ENCODE results near the gene GORAB.

GORAB gene

DNA sequence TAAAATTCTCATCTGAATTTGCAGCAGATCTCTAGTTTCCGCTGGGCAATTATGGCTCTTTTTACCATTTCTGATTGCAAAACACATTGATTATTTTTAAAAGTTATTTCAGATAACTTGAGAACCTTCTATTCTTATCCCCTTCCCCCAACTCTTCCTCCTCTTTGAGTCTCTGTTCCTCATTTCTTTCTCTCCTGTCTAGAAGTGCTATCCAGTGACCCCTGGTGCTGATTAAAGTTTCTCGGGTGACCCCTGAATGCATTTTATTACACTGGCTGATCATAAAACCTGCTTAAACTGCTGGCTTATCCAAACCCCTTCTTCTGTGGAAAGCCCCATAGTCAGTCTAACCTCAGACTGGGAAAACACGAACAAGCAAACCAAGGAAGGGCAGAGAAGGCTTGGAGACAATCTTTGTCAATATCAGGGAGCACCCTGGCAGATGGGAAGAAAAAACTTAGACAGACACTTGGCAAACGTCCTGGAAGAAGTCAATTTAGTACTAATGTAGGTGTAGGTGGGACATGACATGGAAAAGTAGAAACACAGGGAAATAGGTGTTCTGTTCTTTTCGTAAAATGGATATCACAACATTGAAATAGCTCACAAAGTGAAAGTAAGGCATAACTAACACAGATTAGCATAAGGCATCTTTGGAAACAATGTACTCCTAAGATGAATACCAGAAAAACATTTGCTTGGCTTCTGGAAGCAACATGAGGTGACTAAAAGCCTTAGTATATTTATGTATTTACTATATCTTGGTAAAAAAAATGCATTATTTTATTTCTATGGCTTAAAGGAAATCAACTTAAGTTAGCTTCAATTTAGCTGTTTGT, 61.4 kb downstream of the GORAB start:
- DNase-seq, result no peak

- DNase-seq, result no peak
Measured at GRCh38 chr1:170594066-170594626, 62.2 kb downstream of the GORAB start.

DNA sequence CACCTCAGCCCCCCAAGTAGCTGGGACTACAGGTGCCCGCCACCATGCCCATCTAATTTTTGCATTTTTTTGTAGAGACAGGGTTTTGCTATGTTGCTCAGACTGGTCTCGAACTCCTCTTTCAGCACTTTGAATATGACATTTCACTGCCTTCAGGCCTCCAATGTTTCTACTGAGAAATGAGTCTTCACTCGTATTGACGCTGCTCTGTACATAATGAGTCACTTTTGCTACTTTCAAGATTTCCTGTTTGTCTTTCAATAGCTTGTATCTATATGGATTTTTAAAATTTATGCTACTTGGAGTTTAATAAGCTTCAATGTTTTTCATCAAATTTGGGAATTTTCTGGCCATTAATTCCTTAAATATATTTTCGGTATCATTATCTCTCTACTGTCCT, 64.7 kb downstream of the GORAB start:
- no peak for DNase-seq

GRCh38 chr1:170598618-170599017, 66.7 kb downstream of the GORAB start:
- DNase-seq, result no peak

DNA sequence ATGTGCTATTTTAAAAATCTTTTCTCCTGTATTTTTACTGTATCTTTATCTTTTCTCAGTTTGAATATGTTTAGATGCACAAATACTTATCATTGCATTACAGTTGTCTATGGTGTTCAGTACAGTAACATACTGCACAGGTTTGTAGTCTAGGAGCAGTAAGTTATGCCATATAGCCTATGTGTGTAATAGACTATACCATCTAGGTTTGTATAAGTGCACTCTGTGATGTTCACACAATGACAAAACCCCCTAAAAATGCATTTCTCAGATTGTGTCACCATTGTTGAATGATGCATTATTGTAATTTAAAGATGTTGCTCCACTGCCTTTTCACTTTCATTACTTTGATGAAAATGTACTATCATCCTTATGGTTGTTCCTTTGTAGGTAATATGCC, 67.1 kb downstream of the GORAB start:
- DNase-seq, result no peak

DNA sequence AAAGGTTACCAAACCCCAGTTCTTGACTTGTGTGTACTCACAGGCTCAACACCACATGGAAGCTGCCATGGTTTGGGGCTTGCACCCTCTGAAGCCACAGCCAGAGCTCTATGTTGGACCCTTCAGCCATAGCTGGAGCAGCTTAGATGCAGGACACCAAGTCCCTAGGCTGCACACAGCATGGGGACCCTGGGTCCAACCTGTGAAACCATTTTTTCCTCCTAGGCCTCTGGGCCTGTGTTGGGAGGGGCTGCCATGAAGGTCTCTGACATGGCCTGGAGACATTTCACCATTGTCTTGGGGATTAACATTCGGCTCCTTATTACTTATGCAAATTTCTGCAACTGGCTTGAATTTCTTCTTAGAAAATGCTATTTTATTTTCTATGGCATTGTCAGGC, 69.9 kb downstream of the GORAB start:
- no peak for DNase-seq
